Uterus (tissue), 4 donors: ENCODE results near the gene CTIF. TPM values are rescaled to one million over a fixed set of nuclear protein-coding genes. Genes with fewer than 3 reads are reported as not detected.

Experiments used
- DNase-seq, 2 donors: peaks; one replicate each; pipeline ENCODE4 v3.0.0-alpha.2; 2019 to 2020
- H3K27ac ChIP-seq, 2 donors: fragments of 200-600 bp; sonication (generic); 1 replicate in 1 of 2; 2 replicates in 1 of 2; pipeline ENCODE4 v1.5.1; 2016 to 2018
- H3K27me3 ChIP-seq, 2 donors: fragments of 200-600 bp; sonication (generic); one replicate each; pipeline ENCODE4 v1.5.1; 2018 to 2019; ENCODE audit warnings: control low read depth in 1 of 2
- H3K36me3 ChIP-seq, 2 donors: fragments of 200-600 bp; sonication (generic); one replicate each; pipeline ENCODE4 v1.5.1; 2019; ENCODE audit warnings: control low read depth in 1 of 2
- H3K4me1 ChIP-seq, 2 donors: fragments of 200-600 bp; sonication (generic); one replicate each; pipeline ENCODE4 v1.5.1; 2018 to 2019; ENCODE audit warnings: control low read depth in 1 of 2
- H3K4me3 ChIP-seq, 2 donors: fragments of 200-600 bp; sonication (generic); 1 replicate in 1 of 2; 2 replicates in 1 of 2; pipeline ENCODE4 v1.5.1; 2018 to 2019; ENCODE audit warnings: mild to moderate bottlenecking in 1 of 2
- H3K9me3 ChIP-seq, 2 donors: fragments of 200-600 bp; sonication (generic); one replicate each; pipeline ENCODE4 v1.5.1; 2019; ENCODE audit warnings: control low read depth in 1 of 2
- CTCF ChIP-seq, 4 experiments: fragments of 200-600 bp in 2 of 4; fragments of 450-650 bp in 2 of 4; sonication (generic) in 2 of 4; IDR thresholded peaks; one replicate each; pipeline ENCODE4 v1.5.1; 2016 to 2019; ENCODE audit warnings: antibody characterized with exemption in 4 of 4, mild to moderate bottlenecking in 2 of 4, moderate library complexity in 1 of 4
- POLR2A ChIP-seq, 2 donors: fragments of 450-650 bp; IDR thresholded peaks; one replicate each; pipeline ENCODE4 v1.6.1; 2016; ENCODE audit warnings: antibody characterized with exemption in 2 of 2, mild to moderate bottlenecking in 1 of 2, moderate library complexity in 1 of 2
- intact Hi-C: fragments of 100-400 bp; cut with DNase I; formaldehyde crosslinking; loops from one replicate; pipeline ENCODE4 v1.15.1; 2023; ENCODE audit warnings: low total_unique reads
- total RNA-seq, 4 donors: library from RNA; depleted of rRNA in 3 of 4; stranded (reverse); fragments of >200 nt in 3 of 4; gene quantifications; one replicate each; pipeline versions ENCODE4 v1.1.0 to v1.2.4, GENCODE V29; 2014 to 2023
- donor health status: DM: yes; HTN: yes; CAD: no.

The CTIF gene
- total RNA-seq, 4 donors from 2014 or later = 11.3 to 94.3 (median 48.0) TPM

- H3K27me3 ChIP-seq = no peaks in the 10 kb centered on the region
- intact Hi-C loops = no loop called here
- H3K36me3 ChIP-seq = no peaks in the 10 kb centered on the region
- TF ChIP-seq POLR2A (IDR thresholded peaks at IDR 0.05) (no peak), CTCF (IDR thresholded peaks at IDR 0.05) (no peak)
- H3K4me1 ChIP-seq = no peaks in the 10 kb centered on the region
- H3K4me3 ChIP-seq = no peak overlapping the region
- DNase-seq = no peak
- H3K9me3 ChIP-seq = no peaks in the 10 kb centered on the region
- H3K27ac ChIP-seq = no peak overlapping the region
Measured at GRCh38 chr18:48697441-48697840, 158.6 kb downstream of the CTIF start.

GRCh38 chr18:48698707-48699106 is 159.9 kb downstream of the CTIF start:
- H3K9me3 ChIP-seq = no peaks in the 10 kb centered on the region
- no peak overlapping the region for H3K4me3 ChIP-seq
- no peak for DNase-seq
- H3K27me3 ChIP-seq = no peaks in the 10 kb centered on the region
- no peaks in the 10 kb centered on the region for H3K4me1 ChIP-seq
- no peak overlapping the region for H3K27ac ChIP-seq
- no peaks in the 10 kb centered on the region for H3K36me3 ChIP-seq
- TF ChIP-seq CTCF (IDR thresholded peaks at IDR 0.05) = no peak
- no peak for TF ChIP-seq POLR2A (IDR thresholded peaks at IDR 0.05)
- intact Hi-C loops = no loop called here

- H3K27ac ChIP-seq = no peak overlapping the region
- H3K4me1 ChIP-seq = no peaks in the 10 kb centered on the region
- DNase-seq = no peak
- intact Hi-C loops = no loop called here
- H3K9me3 ChIP-seq = no peaks in the 10 kb centered on the region
- TF ChIP-seq CTCF (IDR thresholded peaks at IDR 0.05) = no peak
- no peak for TF ChIP-seq POLR2A (IDR thresholded peaks at IDR 0.05)
- no peak overlapping the region for H3K4me3 ChIP-seq
- no peaks in the 10 kb centered on the region for H3K27me3 ChIP-seq
- no peaks in the 10 kb centered on the region for H3K36me3 ChIP-seq
Measured at GRCh38 chr18:48699761-48700160, 160.9 kb downstream of the CTIF start.

- DNase-seq = no peak
- Histone ChIP-seq H3K36me3 (no peaks in the 10 kb centered on the region), H3K27ac (no peak overlapping the region), H3K9me3 (no peaks in the 10 kb centered on the region), H3K27me3 (no peaks in the 10 kb centered on the region), H3K4me1 (no peaks in the 10 kb centered on the region), H3K4me3 (no peak overlapping the region)
- TF ChIP-seq POLR2A (IDR thresholded peaks at IDR 0.05) = no peak
- TF ChIP-seq CTCF (IDR thresholded peaks at IDR 0.05) = no peak
- intact Hi-C loops = no loop called here
Measured at GRCh38 chr18:48700446-48700845, 161.6 kb downstream of the CTIF start.

GRCh38 chr18:48702346-48703027 is 163.7 kb downstream of the CTIF start:
- no peaks in the 10 kb centered on the region for H3K4me1 ChIP-seq
- TF ChIP-seq POLR2A (IDR thresholded peaks at IDR 0.05) = no peak
- TF ChIP-seq CTCF (IDR thresholded peaks at IDR 0.05) = no peak
- no peak for DNase-seq
- intact Hi-C loops = no loop called here
- H3K36me3 ChIP-seq = no peaks in the 10 kb centered on the region
- no peak overlapping the region for H3K4me3 ChIP-seq
- no peaks in the 10 kb centered on the region for H3K9me3 ChIP-seq
- no peaks in the 10 kb centered on the region for H3K27me3 ChIP-seq
- H3K27ac ChIP-seq = no peak overlapping the region
